DMS114 treated with DMSO at 0.1 percent for 48 hours (cell line): ENCODE data around the gene CFAP65.

Source experiments
- DNase-seq: peaks from one replicate; lab custom pipeline; 2025; ENCODE audit not compliant: unreplicated experiment; lab: John Stamatoyannopoulos, UW

The CFAP65 gene

DNA sequence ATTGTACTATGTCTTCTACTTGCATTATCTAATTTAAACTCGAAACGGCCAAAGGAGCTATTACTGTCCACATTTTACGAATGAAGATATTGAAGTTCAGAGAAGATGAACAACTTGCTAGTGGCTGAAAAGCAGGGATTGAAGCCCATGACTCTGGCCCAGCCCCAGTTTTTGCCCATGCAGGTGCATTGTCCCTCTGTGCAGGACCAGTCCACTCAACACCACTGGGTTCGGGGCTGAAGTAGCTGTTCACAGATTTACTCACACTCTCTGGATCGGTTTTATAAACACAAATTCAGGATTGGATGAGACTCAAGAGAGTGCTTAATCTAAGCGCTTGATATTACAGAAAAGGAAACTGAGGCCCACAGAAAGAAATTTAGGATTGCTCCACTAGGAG is 20.8 kb upstream of the CFAP65 start:
- no peak for DNase-seq

GRCh38 chr2:219060821-219061791 is 19.8 kb upstream of the CFAP65 start, which contains the start of gene IHH:
Gene IHH, minus strand, starts transcription at chr2:219060921. Its CDS starts 454 bp downstream, at chr2:219060467.
- no peak for DNase-seq

GRCh38 chr2:219059725-219060682 is 18.7 kb upstream of the CFAP65 start:
- no peak for DNase-seq

GRCh38 chr2:219059375-219059724 is 18.0 kb upstream of the CFAP65 start:
- DNase-seq: no peak

GRCh38 chr2:219058541-219059374 is 17.4 kb upstream of the CFAP65 start:
- no peak for DNase-seq

- DNase-seq: no peak
Observed at GRCh38 chr2:219057709-219058540, 16.6 kb upstream of the CFAP65 start.

DNA sequence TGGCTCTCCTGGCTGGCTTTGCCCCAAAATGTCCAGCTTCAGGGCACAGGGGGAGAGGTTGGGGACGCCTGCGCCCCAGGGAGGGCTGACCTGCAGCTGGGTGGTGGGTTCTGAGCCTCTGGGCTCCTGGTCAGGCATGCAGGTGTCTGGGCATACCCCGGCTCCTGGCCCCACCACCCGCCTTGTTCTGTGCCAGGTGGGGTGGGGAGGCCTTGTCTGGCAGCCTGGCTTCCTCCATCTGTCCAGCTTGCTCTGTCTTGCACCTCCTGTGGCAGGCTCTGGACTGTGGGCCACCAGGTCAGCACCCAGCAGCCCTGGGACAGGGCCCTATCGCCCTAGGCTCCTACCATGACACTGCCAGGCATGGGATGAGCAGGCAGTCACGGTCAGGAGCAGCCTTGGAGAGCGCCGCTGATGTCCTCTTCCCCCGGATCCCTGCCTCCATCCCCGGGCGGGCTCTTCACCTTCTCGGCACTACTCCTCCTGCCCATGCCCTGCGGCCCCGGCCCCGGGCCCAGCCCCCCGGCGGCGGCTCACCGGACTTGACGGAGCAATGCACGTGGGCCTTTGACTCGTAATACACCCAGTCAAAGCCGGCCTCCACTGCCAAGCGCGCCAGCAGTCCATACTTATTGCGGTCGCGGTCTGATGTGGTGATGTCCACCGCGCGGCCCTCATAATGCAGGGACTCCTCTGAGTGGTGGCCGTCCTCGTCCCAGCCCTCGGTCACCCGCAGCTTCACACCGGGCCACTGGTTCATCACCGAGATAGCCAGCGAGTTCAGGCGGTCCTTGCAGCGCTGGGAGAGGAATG is 15.8 kb upstream of the CFAP65 start:
- DNase-seq: no peak

DNA sequence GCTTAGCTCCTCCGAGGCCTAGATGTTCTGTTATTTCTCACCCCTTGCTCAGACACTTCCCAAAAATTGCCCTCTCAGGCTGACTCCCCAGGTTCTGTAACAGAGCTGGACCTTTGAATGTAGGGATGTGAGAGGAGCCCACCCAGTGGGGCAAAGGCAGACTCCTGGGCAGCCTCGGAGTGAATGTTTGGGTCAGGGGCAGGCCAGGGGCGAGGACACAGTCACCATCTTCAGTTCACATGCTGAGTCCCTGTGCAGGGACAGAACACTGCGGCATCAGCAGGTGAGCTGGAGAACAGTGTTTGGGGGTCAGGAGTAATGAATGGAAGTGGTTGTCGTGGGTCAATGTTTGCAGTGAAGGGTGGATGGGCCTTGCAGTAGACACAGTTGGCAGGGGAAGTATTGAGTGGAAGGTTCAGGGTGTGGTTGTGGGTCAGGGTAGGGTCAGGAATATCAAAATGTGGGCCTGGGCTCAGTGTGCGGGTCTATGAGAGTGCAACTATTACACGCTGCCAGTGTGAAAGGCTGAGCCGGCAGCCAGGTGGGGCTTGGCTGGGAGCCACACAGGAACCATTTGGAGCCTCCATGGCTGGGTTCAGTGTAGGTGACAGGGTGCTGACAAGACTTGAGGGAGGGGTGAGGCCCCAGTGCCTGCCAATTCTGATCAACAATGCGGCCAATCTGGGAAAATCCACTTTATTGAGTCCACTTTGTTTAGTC is 15.0 kb upstream of the CFAP65 start:
- DNase-seq: no peak

DNA sequence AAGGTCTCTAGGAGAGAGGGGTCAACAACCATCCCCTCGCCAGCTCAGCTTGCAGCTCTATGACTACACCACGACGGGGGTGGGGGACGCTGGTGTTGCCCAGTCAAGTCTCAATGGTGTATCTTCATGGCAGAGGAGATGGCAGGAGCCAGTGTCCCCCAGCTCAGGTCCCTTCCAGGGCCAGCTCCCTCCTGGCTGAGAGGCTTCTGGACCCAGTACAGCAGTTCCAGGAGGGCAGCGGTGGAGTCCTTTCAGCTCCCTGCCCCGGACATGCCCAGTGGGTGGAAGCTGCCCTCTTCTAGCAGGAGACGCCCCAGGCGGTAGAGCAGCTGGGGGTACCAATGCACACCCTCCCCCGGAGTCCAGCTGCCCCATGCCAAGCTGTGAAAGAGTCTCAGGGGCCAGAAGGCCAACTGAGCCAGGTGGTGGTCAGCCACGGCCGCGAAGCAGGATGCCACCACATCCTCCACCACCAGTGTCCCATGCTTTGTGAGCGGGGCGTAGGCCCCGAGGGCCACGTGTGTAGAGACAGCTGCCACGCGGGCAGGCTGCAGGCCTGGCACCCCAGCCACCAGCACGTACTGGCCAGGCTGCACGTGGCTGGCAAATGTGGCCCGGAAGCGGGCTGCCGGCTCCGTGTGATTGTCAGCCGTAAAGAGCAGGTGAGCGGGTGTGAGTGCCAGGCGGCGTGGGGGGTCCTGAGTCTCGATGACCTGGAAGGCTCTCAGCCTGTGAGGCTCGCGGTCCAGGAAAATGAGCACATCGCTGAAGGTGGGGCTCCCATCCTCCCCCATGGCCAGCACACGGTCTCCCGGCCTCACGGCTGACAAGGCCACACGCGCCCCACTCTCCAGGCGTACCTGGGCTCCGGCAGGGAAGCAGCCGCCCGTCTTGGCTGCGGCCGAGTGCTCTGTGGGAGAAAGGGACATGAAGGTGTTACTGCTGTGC is 13.9 kb upstream of the CFAP65 start:
- DNase-seq: no peak

GRCh38 chr2:219049282-219049681 is 8.0 kb upstream of the CFAP65 start:
- no peak for DNase-seq

- DNase-seq: no peak
Observed at GRCh38 chr2:219045937-219046550, 4.7 kb upstream of the CFAP65 start.

GRCh38 chr2:219042750-219043149 is 1.4 kb upstream of the CFAP65 start:
- DNase-seq: no peak

DNA sequence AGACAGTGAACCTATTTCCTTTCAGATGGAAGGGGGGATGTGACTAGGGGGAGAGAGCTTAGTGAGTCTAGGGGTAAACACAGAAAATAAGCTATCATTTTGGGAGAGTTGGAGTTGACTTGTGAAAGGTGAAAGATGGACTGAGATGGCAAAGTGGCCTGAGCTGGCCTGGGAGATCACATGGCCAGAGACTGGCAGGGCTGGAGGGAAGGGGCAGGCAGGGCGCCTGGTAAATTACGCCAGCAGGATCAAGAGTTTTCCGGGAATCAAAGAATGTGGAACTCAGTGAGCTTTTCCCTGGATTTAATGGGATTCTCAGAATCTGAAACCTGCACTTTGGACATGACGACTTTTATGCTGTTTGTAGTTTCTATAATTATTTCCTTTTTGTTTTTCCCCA is 841 bp upstream of the CFAP65 start:
- DNase-seq: no peak

DNA sequence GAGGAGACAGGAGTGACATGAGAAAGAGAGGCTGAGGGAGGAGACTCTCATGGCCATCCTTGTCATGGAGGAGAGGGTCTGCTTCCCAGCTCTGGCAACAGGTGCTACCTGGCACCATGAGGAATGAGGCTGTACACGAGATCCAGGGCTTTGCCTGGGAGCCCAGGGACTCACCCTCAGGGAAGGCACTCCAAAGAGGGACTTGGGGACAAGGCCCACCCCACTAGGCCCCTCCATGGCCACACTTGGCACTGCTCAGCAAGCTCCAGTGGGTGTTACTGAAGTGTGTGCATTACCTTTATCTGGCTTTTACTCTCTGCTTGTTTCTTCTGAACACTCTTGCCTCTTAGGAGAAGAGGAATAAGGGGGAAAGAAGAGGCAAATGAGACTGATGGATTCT is 2.7 kb downstream of the CFAP65 start:
- no peak for DNase-seq

- DNase-seq: no peak
Observed at GRCh38 chr2:219037783-219038499, 3.4 kb downstream of the CFAP65 start.

DNA sequence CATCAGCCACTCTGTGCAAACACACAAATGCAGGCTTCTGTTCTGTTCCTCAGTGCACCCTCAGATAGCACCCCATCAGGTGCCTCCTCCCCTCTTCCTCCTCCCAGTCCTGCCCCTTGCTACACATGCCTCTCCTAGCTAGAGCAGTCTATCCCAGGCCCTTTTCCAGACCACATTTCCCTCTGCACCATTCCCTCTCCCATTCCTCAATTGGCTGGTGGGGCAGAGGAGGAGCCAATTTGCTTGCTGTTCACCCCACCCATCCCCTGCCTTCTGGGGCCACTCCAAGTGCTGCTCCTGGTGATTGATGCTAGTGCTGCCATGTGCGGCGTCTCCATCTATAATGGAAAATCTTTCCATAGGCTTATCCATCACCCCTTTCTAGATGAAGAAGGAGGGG is 5.4 kb downstream of the CFAP65 start:
- DNase-seq: no peak
